SU-DHL-6 (cell line): ENCODE results near the gene EIF2AK2.

ENCODE experiments used
- EZH2phosphoT487 ChIP-seq: fragments of 200-600 bp; sonication (generic), shearing (Covaris generic); conservative IDR thresholded peaks from 2 replicates; pipeline ENCODE4 v1.6.1; 2018; ENCODE audit warnings: mild to moderate bottlenecking, antibody characterized with exemption, low read length, moderate library complexity, mixed read lengths
- TF ChIP-seq, protein P1 (sequence below): fragments of 200-600 bp; sonication (generic); IDR thresholded peaks from one replicate; pipeline ENCODE4 v1.5.1; 2017; ENCODE audit warnings: antibody characterized with exemption, mild to moderate bottlenecking, low read length, moderate library complexity; ENCODE audit not compliant: insufficient read depth, poor library complexity, severe bottlenecking

DNA sequence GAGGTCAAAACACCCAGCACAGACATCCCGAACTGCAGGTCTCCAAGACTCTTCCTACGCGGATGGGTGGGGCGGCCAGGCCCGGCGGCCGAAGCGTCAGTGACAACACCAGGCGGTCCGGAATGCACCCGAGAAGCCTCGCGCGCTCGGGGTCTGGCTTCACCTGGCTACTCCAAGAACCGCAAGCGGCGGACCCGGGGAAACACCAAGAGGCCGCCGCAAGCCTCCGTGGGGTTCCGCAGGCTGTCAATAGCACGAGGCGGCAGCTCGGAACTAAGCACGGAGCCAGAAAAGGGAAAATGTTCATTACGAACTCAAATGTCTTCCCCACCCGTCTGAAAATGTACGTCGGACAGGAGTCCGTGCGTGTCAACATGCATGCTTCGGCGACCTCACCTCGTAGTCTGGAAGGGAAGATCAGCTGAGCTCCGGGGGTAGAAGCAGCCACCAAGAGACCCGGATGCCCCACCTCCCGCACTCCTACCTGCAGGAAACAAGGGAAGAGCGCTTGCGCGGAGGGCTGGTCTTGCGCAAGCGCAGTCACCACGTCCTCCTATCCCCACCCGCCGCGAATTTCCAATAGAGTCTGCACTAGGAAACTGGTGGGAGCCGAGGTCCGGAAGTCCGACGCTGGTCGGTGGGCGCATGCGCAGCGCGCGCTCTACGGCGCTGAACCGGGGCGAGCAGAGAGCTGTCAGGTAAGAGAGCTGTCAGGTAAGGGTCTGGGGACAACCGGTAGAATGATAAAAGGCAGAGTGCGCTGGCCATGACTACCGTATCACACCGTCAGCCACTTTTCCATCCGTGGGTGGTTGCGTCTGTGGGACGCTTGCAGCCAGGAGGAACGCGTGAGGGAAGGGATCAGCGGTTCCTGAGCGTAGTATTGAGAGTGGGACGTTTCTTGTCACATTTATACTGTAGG, 72.6 kb downstream of the EIF2AK2 start, which contains the start of the genes GPATCH11 and HEATR5B:
- TF ChIP-seq, protein P1, sequence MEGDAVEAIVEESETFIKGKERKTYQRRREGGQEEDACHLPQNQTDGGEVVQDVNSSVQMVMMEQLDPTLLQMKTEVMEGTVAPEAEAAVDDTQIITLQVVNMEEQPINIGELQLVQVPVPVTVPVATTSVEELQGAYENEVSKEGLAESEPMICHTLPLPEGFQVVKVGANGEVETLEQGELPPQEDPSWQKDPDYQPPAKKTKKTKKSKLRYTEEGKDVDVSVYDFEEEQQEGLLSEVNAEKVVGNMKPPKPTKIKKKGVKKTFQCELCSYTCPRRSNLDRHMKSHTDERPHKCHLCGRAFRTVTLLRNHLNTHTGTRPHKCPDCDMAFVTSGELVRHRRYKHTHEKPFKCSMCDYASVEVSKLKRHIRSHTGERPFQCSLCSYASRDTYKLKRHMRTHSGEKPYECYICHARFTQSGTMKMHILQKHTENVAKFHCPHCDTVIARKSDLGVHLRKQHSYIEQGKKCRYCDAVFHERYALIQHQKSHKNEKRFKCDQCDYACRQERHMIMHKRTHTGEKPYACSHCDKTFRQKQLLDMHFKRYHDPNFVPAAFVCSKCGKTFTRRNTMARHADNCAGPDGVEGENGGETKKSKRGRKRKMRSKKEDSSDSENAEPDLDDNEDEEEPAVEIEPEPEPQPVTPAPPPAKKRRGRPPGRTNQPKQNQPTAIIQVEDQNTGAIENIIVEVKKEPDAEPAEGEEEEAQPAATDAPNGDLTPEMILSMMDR, result no peak
- TF ChIP-seq EZH2phosphoT487, result no peak
